Endodermal cell (in vitro differentiated cells): ENCODE measurements around the gene ZDHHC19. TPM values are rescaled to one million over a fixed set of nuclear protein-coding genes. Genes with fewer than 3 reads are reported as not detected.
"Not testable (repeated sequence)": the region's sequence is repeated elsewhere in the genome, so short reads cannot be mapped to it uniquely, and the experiment has no call there.

Experiments
- DNase-seq: peaks from one replicate; pipeline ENCODE4 v3.0.0-alpha.2; 2017
- H3K27ac ChIP-seq: 2 replicates; pipeline ENCODE4 v1.5.1; 2013; ENCODE audit warnings: mild to moderate bottlenecking, low read depth, low read length, moderate library complexity
- H3K27me3 ChIP-seq: 2 replicates; pipeline ENCODE4 v1.6.1; 2013; ENCODE audit warnings: mild to moderate bottlenecking, low read length, moderate library complexity; ENCODE audit not compliant: insufficient read depth, control insufficient read depth, poor library complexity, severe bottlenecking
- H3K36me3 ChIP-seq: 2 replicates; pipeline ENCODE4 v1.7.0; 2013; ENCODE audit warnings: mild to moderate bottlenecking, low read length, moderate library complexity; ENCODE audit not compliant: control insufficient read depth, insufficient read depth
- H3K4me1 ChIP-seq: one replicate; pipeline ENCODE4 v1.7.0; 2013; ENCODE audit warnings: low read length; ENCODE audit not compliant: control insufficient read depth, insufficient read depth
- H3K4me3 ChIP-seq: 2 replicates; pipeline ENCODE4 v1.5.1; 2013; ENCODE audit warnings: mild to moderate bottlenecking, low read length, moderate library complexity
- H3K9ac ChIP-seq: 2 replicates; pipeline ENCODE4 v1.6.1; 2013; ENCODE audit warnings: mild to moderate bottlenecking, low read length, moderate library complexity; ENCODE audit not compliant: poor library complexity, severe bottlenecking; ENCODE audit errors: extremely low read depth
- H3K9me3 ChIP-seq: 2 replicates; pipeline ENCODE4 v1.6.1; 2013; ENCODE audit warnings: mild to moderate bottlenecking, low read length, moderate library complexity; ENCODE audit not compliant: control insufficient read depth
- H3K27ac Mint-ChIP-seq: 2 replicates; pipeline ENCODE4 v1.8.0; 2020; ENCODE audit warnings: mixed read lengths
- H3K27me3 Mint-ChIP-seq: 2 replicates; pipeline ENCODE4 v1.8.0; 2021; ENCODE audit warnings: mild to moderate bottlenecking, mixed read lengths; ENCODE audit not compliant: insufficient read depth
- H3K36me3 Mint-ChIP-seq: 2 replicates; pipeline ENCODE4 v1.8.0; 2020; ENCODE audit warnings: low read depth, mixed read lengths
- H3K4me1 Mint-ChIP-seq: 2 replicates; pipeline ENCODE4 v1.8.0; 2020; ENCODE audit warnings: mixed read lengths
- H3K4me3 Mint-ChIP-seq: 2 replicates; pipeline ENCODE4 v1.8.0; 2020; ENCODE audit warnings: mild to moderate bottlenecking, moderate library complexity, mixed read lengths
- H3K9me3 Mint-ChIP-seq: 2 replicates; pipeline ENCODE4 v1.8.0; 2020; ENCODE audit warnings: mild to moderate bottlenecking, mixed read lengths
- CTCF ChIP-seq: fragments of 200-600 bp; sonication (generic); conservative IDR thresholded peaks from 2 replicates; pipeline ENCODE4 v1.5.0; 2021; ENCODE audit warnings: antibody characterized with exemption, mild to moderate bottlenecking
- WGBS, 2 experiments: methylation state at CpG; one replicate each; pipeline versions ENCODE4 v1.1.5 to v1.1.7; 2013; ENCODE audit warnings: missing lambda C conversion rate in 2 of 2, mixed read lengths in 1 of 2; ENCODE audit not compliant: insufficient coverage in 1 of 2, insufficient read length in 1 of 2; 5-methylcytosine and 5-hydroxymethylcytosine counted together
- total RNA-seq, 2 donors: library from RNA; stranded (reverse); fragmentation: NEBNext Ultra II Directional in 1 of 2; extraction: Animal tissue kit (Norgen Biotek cat#: 25700) in 1 of 2; gene quantifications; 2 replicates in 1 of 2; 3 replicates in 1 of 2; pipeline ENCODE4 v1.2.1, GENCODE V29; 2021

The ZDHHC19 gene
- total RNA-seq, 2 donors from 2014 or later = 0.86 TPM; not detected in 1

- Histone ChIP-seq H3K9me3 (no peaks in the 10 kb centered on the region), H3K4me1 (peaks cover 6% of the 10 kb centered on the region), H3K36me3 (no peaks in the 10 kb centered on the region), H3K4me3 (no peak overlapping the region), H3K27ac (no peak overlapping the region), H3K9ac (no peak overlapping the region), H3K27me3 (no peaks in the 10 kb centered on the region)
- Mint-ChIP-seq H3K27ac (no peak overlapping the region), H3K27me3 (peaks cover 10% of the 10 kb centered on the region), H3K9me3 (no peaks in the 10 kb centered on the region), H3K36me3 (no peaks in the 10 kb centered on the region), H3K4me3 (no peak overlapping the region), H3K4me1 (peaks cover 9% of the 10 kb centered on the region)
- 90 to 95% methylated on average over 7 to 10 of the region's 10 CpGs for WGBS, 2 experiments
- no peak for TF ChIP-seq CTCF
- DNase-seq = no peak
These were observed 4.4 kb upstream of the ZDHHC19 start for GRCh38 chr3:196215493-196216020.

GRCh38 chr3:196214783-196215441, 3.7 kb upstream of the ZDHHC19 start:
- Histone ChIP-seq H3K27ac (no peak overlapping the region), H3K27me3 (no peaks in the 10 kb centered on the region), H3K4me3 (no peak overlapping the region), H3K9ac (no peak overlapping the region), H3K9me3 (no peaks in the 10 kb centered on the region), H3K4me1 (peaks cover 6% of the 10 kb centered on the region), H3K36me3 (no peaks in the 10 kb centered on the region)
- no peaks in the 10 kb centered on the region for H3K9me3 Mint-ChIP-seq
- 83 to 84% methylated on average over 10 to 16 of the region's 16 CpGs for WGBS, 2 experiments
- TF ChIP-seq CTCF = no peak
- peaks cover 15% of the 10 kb centered on the region for H3K27me3 Mint-ChIP-seq
- no peak for DNase-seq
- peaks cover 9% of the 10 kb centered on the region for H3K4me1 Mint-ChIP-seq
- no peaks in the 10 kb centered on the region for H3K36me3 Mint-ChIP-seq
- H3K4me3 Mint-ChIP-seq = no peak overlapping the region
- no peak overlapping the region for H3K27ac Mint-ChIP-seq

- H3K27me3 Mint-ChIP-seq = peaks cover 31% of the 10 kb centered on the region
- not testable (repeated sequence) for H3K27ac ChIP-seq, H3K9me3 ChIP-seq, H3K4me3 Mint-ChIP-seq, H3K4me1 Mint-ChIP-seq, H3K9ac ChIP-seq, H3K9me3 Mint-ChIP-seq, H3K36me3 Mint-ChIP-seq, H3K27me3 ChIP-seq, H3K4me3 ChIP-seq, H3K27ac Mint-ChIP-seq, H3K4me1 ChIP-seq, DNase-seq, H3K36me3 ChIP-seq
- 93 to 100% methylated on average over 11 of the region's 11 CpGs for WGBS, 2 experiments
These were observed 1.1 kb downstream of the ZDHHC19 start for GRCh38 chr3:196209944-196210672.
